Retina (tissue), 1 donor: ENCODE results near the gene HOXB3.

Source experiments
- DNase-seq: peaks from one replicate; pipeline ENCODE4 v3.0.0-alpha.2; 2016

The HOXB3 gene

DNA sequence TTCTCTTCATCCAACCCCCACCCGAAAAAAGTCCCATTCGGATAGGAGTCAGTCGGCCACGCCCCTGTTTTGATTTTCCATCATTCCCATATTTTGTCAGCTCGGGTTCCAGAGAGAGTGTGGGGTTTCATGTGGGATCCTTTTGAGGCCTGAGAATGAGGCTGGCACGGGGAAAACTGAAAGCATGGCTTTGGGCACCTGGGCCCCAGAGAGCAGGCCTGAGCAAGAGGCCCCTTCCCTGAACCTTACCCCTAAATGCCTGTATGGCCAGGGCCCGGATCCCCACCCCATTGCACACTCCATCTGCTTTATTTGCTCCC, 7.3 kb downstream of the HOXB3 start:
- no peak for DNase-seq

DNA sequence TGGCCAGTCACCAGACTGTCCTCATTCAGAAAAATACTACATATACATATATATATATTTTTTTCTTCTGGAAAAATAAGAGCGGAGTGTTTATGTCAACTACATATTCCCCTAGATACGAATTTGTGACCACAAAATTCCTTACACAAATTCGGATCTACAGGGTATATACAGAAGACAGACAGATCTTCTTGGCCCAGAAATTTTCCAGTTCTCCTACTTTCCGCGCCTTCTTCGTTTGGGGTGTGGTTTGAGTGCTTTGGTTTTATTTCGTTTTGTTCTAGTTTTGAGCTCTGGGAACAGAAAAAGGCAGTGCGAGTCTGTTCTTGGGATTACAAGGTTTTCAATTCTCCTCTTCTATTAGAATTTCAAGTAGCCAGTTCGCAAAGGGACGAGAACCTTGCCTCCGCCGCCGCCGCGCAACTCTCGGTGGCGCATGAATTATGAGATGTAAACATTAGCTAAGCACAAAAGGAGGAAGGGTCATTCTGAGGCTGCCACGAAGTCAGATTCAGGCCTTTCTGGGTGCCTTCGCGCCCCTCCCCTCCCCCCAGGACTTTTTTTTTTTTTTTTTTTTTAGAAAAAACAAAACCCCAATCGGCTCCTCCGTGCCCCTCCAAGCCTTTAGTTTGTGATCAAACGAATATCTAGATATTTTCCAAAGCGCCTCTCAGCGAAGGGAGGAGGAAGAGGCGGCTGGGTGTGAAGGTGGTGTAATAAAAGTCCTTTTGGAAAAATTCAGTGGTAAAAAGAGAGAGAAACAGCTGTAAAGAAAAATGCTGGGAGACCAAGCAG, 10.1 kb downstream of the HOXB3 start:
- peak; percentile 78 for DNase-seq

DNA sequence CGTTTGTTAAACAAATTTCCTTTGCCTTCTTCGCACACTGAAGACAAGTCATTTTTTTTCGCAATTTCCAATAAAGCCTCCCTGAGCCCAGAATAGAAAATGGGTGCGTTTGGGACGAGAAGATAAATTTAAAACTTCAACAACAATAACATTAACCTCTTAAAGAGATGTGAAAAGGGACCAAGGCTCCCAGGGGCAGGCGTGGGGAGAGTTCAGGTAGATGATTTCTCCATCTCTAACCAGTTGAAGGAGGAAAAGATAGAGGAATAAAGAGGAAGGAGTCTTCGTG, 10.6 kb downstream of the HOXB3 start:
- DNase-seq: peak; percentile 67

DNA sequence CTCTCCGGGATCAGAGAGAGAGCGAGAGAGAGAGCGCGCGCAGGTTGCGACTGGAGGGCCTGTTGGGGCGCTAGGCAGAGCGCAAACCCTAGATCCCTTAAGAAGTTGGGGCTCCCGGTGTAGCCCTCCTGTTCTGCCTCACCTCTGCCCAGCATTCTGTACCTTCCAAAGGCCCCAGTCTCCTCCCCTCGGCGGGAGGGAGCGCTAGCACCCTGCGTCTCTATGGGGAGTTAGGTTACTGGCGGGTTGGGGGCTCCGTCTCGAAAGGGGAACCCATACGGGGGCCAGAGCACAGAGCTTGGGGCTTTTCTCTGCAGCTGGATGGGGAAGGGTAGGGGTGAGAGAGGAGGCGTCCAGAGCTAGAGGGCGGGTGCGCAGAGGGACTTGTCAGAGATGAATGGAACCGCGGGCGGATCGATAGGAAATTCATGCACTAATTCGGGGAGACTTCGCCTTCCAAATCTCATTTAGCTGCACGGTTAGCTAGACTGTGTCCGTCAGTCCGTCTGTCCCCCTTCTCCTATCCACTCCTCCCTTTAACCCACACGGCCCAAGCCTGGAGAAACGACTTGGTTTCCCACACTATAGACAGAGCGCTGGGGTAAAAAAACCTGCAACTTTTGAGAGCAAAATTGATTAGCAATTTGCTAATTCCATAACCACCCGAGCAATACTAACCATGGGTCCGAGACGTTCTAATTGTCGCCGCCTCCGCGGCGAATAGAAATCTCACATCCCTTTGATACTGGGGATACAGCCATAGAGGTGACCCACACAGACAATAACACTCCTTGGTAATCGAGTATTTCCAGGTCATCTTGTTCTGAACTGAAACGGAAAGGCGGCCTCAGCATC, 11.2 kb downstream of the HOXB3 start:
- DNase-seq: no peak

DNA sequence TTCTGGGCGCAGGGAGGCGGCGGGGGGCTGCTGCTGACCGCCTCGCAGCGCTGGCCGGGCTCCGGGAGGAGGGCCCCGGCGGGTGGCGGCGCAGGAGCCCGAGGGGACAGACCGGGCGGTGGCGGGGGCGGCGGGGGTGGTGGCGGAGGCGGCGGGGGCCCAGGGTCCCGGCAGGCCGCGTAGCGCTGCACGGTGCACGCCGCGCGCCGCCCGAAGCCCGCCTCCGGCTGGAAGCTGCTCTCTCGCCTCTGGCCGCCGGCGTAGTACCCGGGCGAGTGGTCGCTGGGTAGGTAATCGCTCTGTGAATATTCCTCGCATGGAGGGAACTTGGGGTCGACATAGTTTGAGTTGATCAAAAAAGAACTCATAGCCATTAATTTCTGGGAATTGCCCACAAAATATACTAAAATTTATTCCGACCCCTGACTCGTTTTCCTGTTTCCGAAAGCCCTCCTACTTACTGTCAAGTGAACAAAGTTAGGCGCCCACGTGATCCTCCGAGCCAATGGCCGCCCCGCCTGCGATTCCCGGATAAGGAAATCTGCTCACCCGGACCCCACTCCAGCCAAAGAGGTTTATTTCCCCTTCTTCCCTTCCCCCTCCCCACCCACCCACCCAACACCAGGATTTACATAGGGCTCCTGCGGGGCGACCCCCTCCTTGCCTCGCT, 12.0 kb downstream of the HOXB3 start, which contains the start of gene HOXB4:
HOXB4 (minus strand) TSS at position 405 of the 670 bp plus-strand sequence; CDS start at position 374, 31 bp downstream.
- DNase-seq: peak; percentile 67

DNA sequence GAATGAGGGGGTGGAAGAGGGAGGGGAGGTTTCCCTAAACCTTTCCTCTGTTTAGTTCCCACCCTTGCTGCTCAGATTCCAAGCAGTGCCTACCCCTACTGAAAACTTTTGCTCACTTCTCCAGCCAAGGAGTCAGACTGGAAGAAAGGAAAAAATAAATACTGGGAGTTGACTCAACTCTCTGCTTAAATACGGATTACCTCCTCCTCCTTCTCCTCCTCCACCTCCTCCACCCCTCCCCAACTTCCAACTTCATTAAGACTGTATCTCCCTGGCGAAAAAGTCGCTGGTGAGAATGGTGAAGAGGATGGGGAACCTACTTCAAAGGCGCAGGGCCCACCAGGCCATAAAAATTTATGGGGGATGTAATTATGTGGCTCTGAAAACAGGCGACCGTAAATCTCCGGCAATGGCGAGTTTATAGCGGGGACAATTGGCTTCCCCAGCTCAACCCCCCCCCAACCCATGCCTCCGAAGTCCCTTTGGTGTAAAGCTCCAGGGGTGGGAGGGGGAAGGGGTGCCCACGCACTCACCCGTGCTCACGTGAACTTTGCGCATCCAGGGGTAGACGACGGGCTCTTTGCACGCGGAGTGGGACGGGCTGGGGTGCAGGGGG, 12.6 kb downstream of the HOXB3 start:
- no peak for DNase-seq

DNA sequence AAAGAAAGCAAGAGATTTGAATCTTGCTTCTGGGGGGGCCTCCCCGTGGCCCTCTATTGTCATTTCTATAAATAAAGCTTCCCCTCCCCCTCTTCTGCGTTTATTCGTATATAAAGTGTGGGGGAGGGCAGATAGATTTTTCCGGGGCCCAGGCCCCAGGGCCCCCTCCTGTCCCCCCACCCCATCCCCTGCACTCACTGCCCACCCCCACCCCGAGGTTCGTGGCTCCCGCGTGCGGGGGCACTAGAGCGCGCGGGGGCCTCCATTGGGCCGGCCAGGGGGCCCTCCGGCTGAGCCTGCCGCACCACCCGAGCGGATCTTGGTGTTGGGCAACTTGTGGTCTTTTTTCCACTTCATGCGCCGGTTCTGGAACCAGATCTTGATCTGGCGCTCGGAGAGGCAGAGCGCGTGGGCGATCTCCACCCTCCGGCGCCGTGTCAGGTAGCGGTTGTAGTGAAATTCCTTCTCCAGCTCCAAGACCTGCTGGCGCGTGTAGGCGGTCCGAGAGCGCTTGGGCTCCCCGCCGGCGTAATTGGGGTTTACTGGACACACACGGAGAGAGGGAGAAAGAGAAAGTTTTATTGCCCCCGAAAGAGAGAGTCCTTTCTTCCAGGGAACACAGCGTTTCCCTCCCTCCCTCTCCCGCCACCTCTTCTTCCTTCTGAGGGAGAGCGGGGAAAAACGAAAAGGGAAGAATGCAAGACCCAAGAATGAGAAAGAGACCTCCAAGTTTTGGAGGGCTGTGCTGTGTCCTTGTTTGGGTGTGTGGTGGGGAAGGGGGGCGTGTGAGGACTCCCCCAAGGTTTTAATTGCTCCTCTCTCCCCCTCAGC, 13.3 kb downstream of the HOXB3 start:
- DNase-seq: peak; percentile 67

DNA sequence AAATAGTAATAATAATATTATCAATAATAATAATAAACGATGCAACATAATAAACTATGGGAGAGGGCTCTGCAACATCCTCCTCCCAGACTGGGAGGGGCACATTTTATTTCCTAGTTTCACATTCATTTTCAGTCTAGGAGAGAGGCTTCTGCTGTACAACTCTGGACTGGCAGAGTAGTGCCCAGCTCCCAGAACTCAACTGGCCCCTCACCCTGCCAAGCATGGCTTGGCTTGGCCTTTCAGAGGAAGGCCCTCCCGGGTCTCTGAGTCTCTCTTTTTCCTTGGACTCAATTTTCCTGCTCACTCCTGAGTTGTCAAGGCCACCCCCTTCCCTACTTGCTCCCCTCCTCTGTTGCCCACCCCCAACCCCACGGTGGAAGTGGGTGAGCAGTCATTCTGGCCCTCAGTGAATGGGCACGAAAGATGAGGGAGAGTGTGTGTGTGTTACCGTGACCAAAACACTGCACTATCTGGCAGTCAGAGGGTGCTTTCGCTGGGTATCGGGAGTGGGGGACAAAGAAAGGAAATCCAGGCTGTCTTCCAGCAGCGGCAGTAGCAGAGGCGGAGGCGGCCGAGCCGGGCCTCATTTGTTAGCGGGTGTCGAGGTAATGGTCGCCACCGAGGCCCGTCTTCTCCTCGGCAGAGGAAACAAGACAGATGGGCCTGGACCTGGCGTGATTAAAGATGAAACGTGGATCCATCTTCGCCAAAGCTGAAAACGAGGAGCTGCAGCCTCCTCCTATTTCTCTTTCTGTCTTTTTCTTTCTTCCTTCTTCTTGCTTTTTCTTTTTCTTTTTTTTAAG, 14.2 kb downstream of the HOXB3 start:
- no peak for DNase-seq

DNA sequence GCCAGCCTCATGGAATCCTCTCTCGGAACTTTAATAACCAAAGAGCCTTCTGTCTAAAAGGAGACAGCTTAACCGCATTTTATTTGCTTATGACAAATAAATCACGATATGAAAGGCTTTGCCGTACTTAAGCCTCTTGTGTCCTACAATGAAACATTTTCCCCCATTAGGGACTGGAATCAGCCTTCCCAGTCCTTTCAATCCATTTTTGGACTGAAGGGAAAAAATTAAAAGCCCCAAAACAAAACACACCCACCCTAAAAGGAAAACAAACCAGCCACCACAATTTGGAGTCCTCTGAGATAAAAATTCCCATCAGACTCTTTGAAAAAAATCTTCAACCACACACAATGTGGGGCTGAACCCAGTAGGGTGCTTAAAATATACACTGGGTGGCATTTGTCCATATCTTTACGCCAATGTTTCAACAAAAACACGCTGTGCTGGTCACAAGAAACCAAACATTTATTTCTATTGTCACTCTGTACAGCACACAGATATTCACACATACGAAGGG, 14.9 kb downstream of the HOXB3 start:
- DNase-seq: no peak

DNA sequence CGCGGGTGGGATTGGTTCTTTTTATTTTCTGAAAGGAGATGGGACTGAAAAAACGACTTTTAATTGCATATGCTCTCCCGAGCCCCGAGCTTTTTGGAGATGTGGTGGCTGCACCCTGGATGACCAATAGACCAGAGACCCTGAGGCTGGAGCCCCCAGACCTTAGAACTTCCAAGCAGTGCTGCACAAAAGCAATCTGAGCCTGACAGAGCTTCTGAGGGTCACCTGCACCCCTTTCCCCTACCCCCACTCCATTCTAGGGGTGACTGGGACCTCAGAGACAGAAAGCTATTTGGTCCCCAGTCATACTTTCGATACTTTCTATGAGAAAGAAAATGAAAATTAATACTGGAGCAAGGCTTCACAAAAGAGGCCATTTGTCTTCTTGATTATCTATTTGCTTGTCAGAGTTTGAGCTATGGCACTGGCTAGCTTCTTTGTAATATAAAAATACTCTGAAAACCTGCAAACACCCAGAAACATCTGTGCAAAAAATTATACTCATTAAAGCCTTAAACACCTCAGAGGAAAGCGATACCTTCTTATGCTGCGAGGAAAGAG, 15.5 kb downstream of the HOXB3 start:
- DNase-seq: no peak

DNA sequence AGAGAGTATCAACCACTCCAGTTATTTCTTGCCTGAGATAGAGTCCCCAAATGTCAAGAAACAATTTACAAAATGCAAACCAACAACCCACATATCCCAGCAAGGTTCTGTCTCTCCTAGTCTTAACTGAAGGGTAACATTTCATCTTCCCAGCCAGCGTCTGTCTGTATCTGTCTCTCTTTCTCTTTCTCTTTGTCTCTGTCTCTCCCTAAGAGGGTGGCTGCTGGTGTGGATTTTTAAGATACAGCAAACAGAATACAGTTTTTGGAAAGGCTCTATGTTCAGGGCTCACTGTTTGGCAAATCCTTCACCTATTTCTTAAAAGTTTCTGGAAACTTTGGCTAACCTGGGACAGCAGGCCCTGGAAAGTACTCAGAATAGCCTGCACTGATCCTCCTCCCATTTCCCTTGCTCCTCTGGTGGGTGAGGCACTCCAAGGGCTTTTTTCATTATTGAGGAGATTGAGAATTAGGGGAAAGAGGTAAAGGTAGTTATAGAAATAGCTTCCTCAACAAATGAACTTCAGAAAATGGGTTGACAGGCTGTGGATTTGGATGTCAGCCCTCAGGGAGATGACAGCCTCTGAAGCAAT, 18.1 kb downstream of the HOXB3 start:
- DNase-seq: no peak

DNA sequence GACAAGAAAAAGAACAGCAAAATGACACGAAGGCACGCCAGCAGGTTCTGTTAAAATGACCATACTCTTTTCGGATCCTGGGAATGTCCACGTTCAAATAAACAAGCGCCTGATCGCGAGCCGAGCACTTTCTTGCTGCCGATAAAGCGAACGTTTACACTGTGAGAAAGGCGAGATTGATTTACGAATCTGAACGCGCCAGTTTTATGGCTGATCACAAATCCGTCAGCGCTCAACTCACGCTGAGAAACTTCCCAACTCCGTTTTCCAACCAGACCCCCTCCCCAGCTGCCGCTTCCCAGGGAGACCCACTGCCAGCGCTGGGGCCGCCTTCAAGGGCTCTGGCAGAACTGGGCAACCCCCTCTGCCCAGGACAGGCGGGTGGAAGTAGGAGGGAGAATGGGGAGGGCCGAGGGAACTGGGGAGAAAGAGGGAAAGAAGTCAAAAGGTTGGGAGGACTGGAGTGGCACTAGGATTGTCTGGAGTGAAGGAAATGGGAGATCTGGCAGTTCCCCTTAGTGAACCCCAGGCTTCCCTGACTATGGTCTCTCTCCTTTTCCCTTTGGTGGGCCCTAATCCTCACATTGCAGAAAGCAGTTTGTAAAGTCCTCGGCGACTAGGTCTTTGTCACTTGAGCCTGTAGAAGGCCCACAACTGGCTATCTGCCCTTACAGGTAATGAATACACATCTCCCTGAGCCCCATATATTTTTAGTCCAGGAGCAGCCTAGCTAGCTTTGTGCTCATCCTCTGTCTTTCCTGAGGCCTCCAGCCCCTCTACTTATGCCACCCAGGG, 18.8 kb downstream of the HOXB3 start:
- DNase-seq: peak; percentile 60

DNA sequence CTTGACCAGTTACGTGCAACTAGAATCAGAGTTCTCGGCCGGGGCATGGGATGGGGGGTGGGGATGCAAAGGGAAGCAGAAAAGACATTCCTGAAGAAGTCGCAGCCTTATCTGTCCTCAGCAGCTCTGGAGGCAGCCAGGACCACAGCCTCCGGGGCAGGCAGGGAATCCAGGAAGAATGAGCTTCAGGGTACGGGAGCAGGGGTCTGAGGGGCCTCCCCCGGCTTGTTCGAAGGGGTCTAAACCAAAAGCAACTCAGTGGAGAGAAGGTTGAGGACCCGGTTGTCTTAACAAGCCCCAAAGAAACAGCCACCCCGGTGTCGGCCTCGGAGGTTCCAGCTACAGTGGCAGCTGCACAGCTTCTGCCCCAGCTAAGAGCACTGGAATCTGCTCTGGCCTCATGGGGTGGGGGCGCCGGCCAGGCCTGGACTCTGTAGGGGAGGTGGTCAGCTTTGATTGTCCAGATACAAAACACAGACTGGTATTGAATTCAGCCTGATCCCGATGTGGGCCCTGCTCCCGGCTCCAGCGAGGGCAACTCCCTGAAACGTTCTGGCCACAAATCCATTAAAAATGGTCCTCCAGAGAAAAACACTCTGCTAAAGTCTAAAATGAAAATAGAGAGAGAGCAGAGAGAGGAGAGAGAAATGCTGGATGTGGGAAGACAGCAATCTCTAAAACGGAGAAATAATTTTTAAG, 19.6 kb downstream of the HOXB3 start:
- DNase-seq: peak; percentile 64

DNA sequence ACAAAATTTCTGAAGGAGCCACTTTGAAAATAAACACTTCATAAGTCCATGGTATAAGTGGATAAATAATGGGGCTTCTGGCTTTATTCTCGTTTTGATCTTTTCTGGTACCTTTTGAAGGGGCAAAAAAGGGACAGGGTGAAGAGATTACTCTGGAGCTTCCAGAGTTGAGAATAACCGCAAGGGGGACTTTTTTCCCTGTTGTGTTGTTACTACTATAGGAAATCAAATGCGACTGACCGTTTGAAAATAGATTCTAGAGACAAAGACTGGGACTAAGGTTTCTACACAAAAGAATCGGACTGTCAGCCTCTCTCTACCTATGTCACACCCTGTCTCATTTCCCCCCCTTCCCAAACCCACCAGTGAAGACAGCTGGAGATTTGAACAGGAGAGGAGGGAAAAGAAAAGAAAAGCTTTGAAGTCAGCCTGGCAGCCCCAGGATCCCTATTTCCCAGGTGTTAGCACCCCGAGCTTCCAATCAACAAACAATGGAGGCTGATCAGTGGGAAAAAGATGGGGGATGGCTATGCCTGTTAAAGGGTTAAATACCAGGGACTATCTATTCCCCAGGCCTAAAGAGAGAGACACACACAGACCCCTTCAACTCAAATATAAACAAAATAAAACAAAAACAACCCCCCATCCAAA, 20.2 kb downstream of the HOXB3 start:
- no peak for DNase-seq

DNA sequence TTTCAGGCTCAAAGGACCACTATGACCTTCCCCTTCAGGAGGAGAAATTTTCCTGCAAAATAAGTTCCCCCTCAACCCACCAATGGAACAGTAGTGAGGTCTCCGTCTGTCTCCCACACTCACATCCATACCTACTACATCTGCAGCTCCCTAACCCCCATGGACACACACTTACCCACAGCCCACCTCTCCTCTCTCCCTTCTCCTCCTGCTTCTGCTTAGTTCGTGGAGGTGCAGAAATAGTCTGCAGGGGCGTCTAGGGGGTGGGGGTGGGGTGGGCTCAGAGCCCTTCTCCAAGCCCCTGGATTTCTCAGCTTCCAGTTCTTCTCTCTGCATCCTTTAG, 20.8 kb downstream of the HOXB3 start:
- no peak for DNase-seq

DNA sequence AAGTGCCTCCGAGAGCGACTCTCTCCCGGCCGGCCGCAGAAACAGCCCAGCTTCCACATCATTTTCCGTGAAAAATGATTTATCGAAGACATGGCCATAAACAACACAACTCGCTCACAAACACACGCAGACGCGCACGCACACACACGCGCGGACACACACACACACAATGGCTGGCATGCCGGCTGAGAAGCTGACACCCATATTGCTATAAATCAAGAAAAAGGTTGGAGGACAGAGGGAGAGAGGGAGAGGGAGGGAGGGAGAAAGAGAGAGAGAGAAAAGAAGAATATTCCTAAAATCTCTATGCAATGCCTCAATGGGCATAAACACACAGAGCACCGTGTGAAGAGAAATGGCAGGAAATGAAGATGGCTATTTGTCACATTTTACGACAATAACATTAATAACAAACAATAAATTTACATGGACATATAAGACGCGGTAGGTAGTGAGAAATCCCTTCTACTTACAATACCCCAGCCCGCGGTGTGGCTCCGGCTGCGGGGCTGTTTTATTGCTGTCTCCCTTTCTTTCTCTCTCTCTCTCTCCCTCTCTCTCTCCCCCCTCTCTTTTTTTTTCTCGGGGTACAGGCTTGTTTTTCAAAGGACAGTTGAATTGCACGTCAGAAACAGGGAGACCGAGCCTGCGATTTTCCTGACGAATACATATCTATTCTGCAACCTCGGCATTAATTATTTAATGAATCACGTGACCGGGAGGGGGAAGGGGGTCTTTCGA, 21.4 kb downstream of the HOXB3 start:
- DNase-seq: peak; percentile 58

DNA sequence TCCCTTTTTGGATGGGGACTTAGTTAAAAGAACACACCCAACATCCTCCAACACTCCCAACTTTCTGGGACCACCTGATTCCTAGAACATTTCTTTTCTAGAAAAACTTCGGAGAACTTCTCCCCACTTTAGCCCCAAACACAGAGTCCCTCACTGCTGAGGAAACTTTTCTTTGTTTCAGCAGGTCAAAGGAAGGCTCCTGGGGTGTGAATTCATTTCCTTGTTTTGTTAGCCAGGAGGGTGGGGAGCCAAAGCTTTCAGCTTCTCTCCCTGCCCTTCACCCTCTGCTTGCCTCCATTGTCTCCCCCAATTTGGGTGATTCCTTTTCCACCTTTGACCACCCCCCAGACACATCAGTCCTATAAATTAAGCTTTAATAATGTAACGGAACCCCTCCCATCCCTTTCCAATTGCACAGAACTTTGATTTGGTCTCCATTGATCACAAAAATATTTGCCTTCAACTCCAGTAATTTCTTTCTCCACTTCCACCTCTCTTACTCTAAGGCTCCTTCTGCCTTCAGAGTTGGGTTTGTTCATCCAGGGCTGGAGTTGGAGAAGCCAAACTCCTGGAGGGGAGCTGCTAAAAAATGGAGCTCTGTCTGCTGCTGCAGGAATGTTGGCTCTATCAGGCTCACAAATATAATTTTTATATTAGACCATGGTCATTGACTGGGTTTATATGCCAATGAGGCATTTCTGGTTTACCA, 22.2 kb downstream of the HOXB3 start:
- no peak for DNase-seq
